ENCODE measurements around the gene IGFBP3. TPM values are rescaled to one million over a fixed set of nuclear protein-coding genes. Genes with fewer than 3 reads are reported as not detected.

Gene IGFBP3
- total RNA-seq, 1 experiment from 2014 or later: 315 TPM

GRCh38 chr7:45878457-45879144 is 42.5 kb downstream of the IGFBP3 start:
- no TSS peak for BruUV-seq (replicated peaks)
- H3K4me1 Mint-ChIP-seq (ENCODE audit: low read depth, unreplicated experiment): peaks cover 38% of the 10 kb centered on the region
- DNase-seq: no peak

GRCh38 chr7:45876519-45876918 is 44.6 kb downstream of the IGFBP3 start:
- CTCF ChIA-PET: no interaction called here
- no peak for TF ChIP-seq CTCF (IDR thresholded peaks at IDR 0.05; ENCODE audit: unreplicated experiment)
- no peak for DNase-seq
- intact Hi-C loops (cut with micrococcal nuclease; ENCODE audit: unreplicated experiment): no loop called here
- Mint-ChIP-seq H3K36me3 (ENCODE audit: insufficient read depth, unreplicated experiment) (peaks cover 13% of the 10 kb centered on the region), H3K27ac (ENCODE audit: unreplicated experiment) (no peak overlapping the region), H3K9me3 (ENCODE audit: low read depth, unreplicated experiment) (peaks cover 13% of the 10 kb centered on the region), H3K4me3 (ENCODE audit: low read depth, unreplicated experiment) (no peak overlapping the region), H3K4me1 (ENCODE audit: low read depth, unreplicated experiment) (peaks cover 20% of the 10 kb centered on the region), H3K27me3 (ENCODE audit: unreplicated experiment) (no peaks in the 10 kb centered on the region)
- no TSS peak for BruUV-seq (replicated peaks)

More at GRCh38 chr7:45878457-45879144, 42.5 kb downstream of the IGFBP3 start:
- H3K9me3 Mint-ChIP-seq (ENCODE audit: low read depth, unreplicated experiment): peaks cover 13% of the 10 kb centered on the region
- peaks cover 20% of the 10 kb centered on the region for H3K36me3 Mint-ChIP-seq (ENCODE audit: insufficient read depth, unreplicated experiment)
- no peak overlapping the region for H3K4me3 Mint-ChIP-seq (ENCODE audit: low read depth, unreplicated experiment)
- TF ChIP-seq CTCF (IDR thresholded peaks at IDR 0.05; ENCODE audit: unreplicated experiment): no peak
- CTCF ChIA-PET: interaction anchor here (0.5 kb wide), 1 partner anchor 9 kb away, joined by 3 read pairs; no protein-coding TSS in a partner anchor
- H3K27me3 Mint-ChIP-seq (ENCODE audit: unreplicated experiment): no peaks in the 10 kb centered on the region
- intact Hi-C loops (cut with micrococcal nuclease; ENCODE audit: unreplicated experiment): no loop called here
- no peak overlapping the region for H3K27ac Mint-ChIP-seq (ENCODE audit: unreplicated experiment)

GRCh38 chr7:45874408-45875131 is 46.5 kb downstream of the IGFBP3 start:
- CTCF ChIA-PET: interaction anchor here (1.2 kb wide), 1 partner anchor 11 kb away, joined by 3 read pairs; no protein-coding TSS in a partner anchor
- peaks cover 15% of the 10 kb centered on the region for H3K4me1 Mint-ChIP-seq (ENCODE audit: low read depth, unreplicated experiment)
- H3K27me3 Mint-ChIP-seq (ENCODE audit: unreplicated experiment): no peaks in the 10 kb centered on the region
- H3K4me3 Mint-ChIP-seq (ENCODE audit: low read depth, unreplicated experiment): no peak overlapping the region
- H3K9me3 Mint-ChIP-seq (ENCODE audit: low read depth, unreplicated experiment): peaks cover 13% of the 10 kb centered on the region
- DNase-seq: no peak
- peaks cover 9% of the 10 kb centered on the region for H3K36me3 Mint-ChIP-seq (ENCODE audit: insufficient read depth, unreplicated experiment)
- intact Hi-C loops (cut with micrococcal nuclease; ENCODE audit: unreplicated experiment): no loop called here
- peak overlapping the region; percentile 53 for H3K27ac Mint-ChIP-seq (ENCODE audit: unreplicated experiment)
- TF ChIP-seq CTCF (IDR thresholded peaks at IDR 0.05; ENCODE audit: unreplicated experiment): no peak
- no TSS peak for BruUV-seq (replicated peaks)

DNA sequence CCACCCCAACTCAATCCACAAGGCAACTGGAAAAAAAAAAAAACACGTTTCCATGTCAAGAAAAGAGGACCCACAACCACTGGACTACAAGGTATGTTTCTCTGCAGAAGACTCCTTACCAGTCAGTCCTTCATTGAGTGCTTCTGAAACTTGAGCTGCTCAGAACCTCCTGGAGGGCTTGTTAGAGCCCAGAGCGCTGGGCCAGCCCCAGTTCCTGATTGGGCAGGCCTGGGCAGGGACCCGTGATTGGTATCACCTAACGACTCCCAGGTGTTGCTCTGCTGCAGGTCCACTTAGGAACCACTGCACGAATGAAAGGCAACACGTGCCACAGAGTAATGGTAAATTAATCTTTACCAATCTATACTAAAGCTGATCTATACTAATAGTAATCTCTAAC is 47.7 kb downstream of the IGFBP3 start:
- no peak for TF ChIP-seq CTCF (IDR thresholded peaks at IDR 0.05; ENCODE audit: unreplicated experiment)
- Mint-ChIP-seq H3K36me3 (ENCODE audit: insufficient read depth, unreplicated experiment) (peaks cover 9% of the 10 kb centered on the region), H3K27me3 (ENCODE audit: unreplicated experiment) (no peaks in the 10 kb centered on the region), H3K4me1 (ENCODE audit: low read depth, unreplicated experiment) (peaks cover 25% of the 10 kb centered on the region), H3K27ac (ENCODE audit: unreplicated experiment) (no peak overlapping the region), H3K4me3 (ENCODE audit: low read depth, unreplicated experiment) (no peak overlapping the region), H3K9me3 (ENCODE audit: low read depth, unreplicated experiment) (peaks cover 7% of the 10 kb centered on the region)
- BruUV-seq (replicated peaks): no TSS peak
- CTCF ChIA-PET: interaction anchor here (0.7 kb wide), 1 partner anchor 15 kb away, joined by 5 read pairs; no protein-coding TSS in a partner anchor
- no peak for DNase-seq
- intact Hi-C loops (cut with micrococcal nuclease; ENCODE audit: unreplicated experiment): no loop called here
